ENCODE results near the gene POGLUT2. TPM values are rescaled to one million over a fixed set of nuclear protein-coding genes. Genes with fewer than 3 reads are reported as not detected.

The POGLUT2 gene
- polyA plus RNA-seq, 4 donors, result 48.9 to 57.8 (median 56.2) TPM

DNA sequence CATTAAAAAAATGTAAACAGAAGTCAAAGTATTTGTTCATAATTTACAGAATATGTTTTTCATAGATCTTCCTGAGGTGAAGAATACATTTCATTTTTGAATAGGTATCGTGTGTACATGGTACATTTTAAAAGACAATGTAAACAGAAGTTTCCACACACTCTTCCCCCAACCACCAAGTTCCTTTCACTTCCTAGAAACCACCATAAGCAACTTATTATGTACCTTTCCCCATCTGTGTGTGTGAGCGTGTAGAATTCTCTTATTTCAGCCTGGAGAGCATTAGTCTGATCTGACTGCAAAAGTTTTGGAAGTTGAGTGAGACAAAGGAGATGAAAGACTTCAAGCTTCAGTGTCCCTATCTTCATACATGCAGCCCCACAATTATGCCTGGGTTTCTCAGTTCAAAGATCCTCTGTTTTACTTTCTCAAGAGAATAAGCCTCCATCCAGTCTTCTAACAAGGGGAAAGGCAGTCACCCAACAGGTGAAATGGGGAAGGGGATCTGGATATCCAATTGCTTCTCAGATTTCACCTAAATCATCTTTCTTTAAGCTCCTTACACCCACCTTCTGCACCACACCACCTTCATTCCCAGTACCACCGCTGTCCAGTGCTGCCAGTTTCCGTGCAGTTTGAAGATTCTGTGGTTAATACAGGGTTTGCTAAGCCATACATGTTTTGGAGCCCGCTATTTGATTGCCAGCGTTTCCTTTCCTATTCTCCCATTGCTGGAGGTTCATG lies 27.3 kb downstream of the POGLUT2 start:
- no peak for DNase-seq (ENCODE audit: low read depth in 4 of 4, low spot score in 3 of 4)

DNA sequence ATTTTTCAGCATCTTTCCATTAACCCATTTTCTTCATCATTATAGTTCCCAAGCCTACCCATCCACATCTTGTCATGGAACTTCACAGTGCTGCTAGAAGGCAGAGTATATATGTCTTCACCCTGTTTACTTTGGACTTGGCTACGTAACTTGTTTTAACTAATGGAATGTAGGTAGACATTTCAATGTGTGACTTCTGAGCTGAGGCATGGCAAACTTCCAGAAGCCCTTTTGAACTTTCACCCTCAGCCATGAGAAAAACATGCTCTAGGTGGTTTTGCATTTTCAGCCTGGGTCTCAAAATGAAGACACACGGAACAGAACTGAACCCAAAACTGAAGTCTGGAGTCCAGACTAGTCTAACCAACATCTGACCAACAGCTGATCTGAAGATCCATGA lies 28.3 kb downstream of the POGLUT2 start:
- DNase-seq (ENCODE audit: low read depth in 4 of 4, low spot score in 3 of 4), result no peak

- no peak for DNase-seq (ENCODE audit: low read depth in 4 of 4, low spot score in 3 of 4)
Measured at GRCh38 chr13:102769679-102770078, 29.1 kb downstream of the POGLUT2 start.

GRCh38 chr13:102768909-102769308 lies 29.9 kb downstream of the POGLUT2 start:
- no peak for DNase-seq (ENCODE audit: low read depth in 4 of 4, low spot score in 3 of 4)

DNA sequence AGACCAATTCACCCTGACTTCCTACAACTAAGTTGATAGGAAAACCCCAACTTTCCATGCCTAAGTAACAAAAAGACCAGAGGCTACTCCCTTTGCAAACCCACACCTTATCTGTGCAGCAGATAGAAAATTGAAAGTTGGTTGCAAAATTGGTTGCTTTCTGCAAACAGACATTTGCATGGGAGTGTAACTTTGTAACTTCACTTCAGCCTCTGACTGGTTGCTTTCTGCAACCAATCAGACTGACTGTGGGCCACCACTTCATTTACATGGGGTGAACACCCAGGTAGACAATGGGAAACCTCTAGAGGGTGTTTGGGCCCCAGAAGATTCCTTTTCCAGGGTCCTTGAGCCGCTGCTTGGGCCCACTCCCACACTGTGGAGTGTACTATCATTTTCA lies 35.0 kb downstream of the POGLUT2 start:
- DNase-seq (ENCODE audit: low read depth in 4 of 4, low spot score in 3 of 4), result no peak

DNA sequence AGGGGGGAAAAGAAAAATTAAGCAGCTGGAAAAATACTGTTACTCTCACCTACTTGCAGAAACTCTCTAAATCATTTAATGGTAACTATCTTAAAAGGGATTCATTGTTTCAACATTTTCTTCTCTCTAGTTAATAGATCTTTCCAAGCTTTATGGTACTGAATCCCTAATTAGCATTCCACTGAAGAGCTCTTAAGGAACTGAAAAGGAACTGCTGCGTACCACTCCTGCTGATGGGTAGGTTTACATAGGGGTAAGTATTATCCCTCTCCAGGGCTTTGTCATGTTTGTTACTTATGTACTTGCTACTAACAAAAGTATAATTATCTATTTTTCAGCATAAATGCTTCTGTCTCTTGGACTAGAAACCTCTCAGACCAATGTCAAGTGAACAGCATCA lies 37.7 kb downstream of the POGLUT2 start:
- no peak for DNase-seq (ENCODE audit: low read depth in 4 of 4, low spot score in 3 of 4)

GRCh38 chr13:102758842-102759241 lies 39.9 kb downstream of the POGLUT2 start:
- no peak for DNase-seq (ENCODE audit: low read depth in 4 of 4, low spot score in 3 of 4)

GRCh38 chr13:102757006-102757405 lies 41.8 kb downstream of the POGLUT2 start:
- DNase-seq (ENCODE audit: low read depth in 4 of 4, low spot score in 3 of 4), result no peak

- DNase-seq (ENCODE audit: low read depth in 4 of 4, low spot score in 3 of 4), result no peak
Measured at GRCh38 chr13:102751886-102752285, 46.9 kb downstream of the POGLUT2 start.

DNA sequence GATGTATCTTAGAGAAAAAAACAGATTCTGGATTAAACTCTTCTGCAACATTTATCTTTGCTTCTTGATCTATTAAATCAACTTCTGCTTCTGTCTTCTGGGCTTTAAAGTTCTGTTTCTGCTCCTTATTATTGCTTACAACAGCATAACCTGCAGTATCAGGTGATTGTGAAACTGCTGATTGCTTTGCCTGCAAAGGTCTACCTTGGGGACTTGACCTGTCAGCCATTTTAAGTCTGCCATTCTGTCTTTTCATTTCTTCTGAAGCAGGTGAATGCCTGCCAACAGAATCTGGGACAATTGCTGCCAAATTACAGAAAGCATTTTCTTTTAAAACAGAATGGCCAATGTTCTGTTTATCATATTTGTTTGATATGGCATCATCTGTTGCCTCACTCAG lies 56.3 kb downstream of the POGLUT2 start:
- DNase-seq (ENCODE audit: low read depth in 4 of 4, low spot score in 3 of 4), result no peak

DNA sequence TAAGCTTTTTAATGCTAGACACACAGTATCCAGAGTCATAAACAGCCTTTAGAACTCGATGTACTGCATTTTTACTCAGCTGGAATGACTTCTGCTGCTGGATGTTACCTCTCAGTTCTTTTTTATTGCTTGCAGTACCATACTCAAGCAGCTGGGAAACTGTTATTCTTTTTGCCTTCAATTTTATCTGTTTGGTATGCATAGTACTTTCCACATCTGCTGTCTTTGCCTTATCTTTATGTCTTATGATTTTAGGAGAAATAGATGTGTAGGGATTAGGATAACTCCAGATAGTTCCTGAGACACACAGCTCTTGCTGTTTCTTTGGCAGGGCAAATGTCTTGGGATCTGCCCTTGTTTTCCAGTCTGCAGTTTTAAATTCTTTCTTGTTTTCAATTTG lies 56.7 kb downstream of the POGLUT2 start:
- no peak for DNase-seq (ENCODE audit: low read depth in 4 of 4, low spot score in 3 of 4)

Other genes starting within 250 kb of the POGLUT2 start
- gene TPP2, start 202.0 kb downstream of the POGLUT2 start, polyA plus RNA-seq (ENCODE audit: insufficient read length in 4 of 4), result 10 to 100 TPM; 51.4 to 70.7 (median 61.4) TPM
- gene METTL21C, start 103.9 kb downstream of the POGLUT2 start, polyA plus RNA-seq (ENCODE audit: insufficient read length in 4 of 4), result 1 to 10 TPM in 2 of 4 donors, under 1 TPM in 2; 0.21 to 1.3 (median 0.74) TPM
- gene TEX30, start 25.2 kb downstream of the POGLUT2 start, polyA plus RNA-seq (ENCODE audit: insufficient read length in 4 of 4), result 10 to 100 TPM; 34.0 to 36.7 (median 35.5) TPM
- gene BIVM, start 143 bp upstream of the POGLUT2 start, polyA plus RNA-seq (ENCODE audit: insufficient read length in 4 of 4), result 10 to 100 TPM; 45.8 to 63.6 (median 53.0) TPM
- gene ERCC5, start 47.1 kb upstream of the POGLUT2 start, polyA plus RNA-seq (ENCODE audit: insufficient read length in 4 of 4), result 10 to 100 TPM; 73.8 to 79.8 (median 75.4) TPM